Upper lobe of left lung (tissue), 4 donors: ENCODE data around the gene EGF.

Experiments used
- CTCF ChIP-seq, 6 experiments: fragments of 450-650 bp in 4 of 6; fragments of 200-600 bp in 2 of 6; sonication (generic) in 2 of 6; IDR thresholded peaks; one replicate each; pipeline ENCODE4 v1.5.1; 2016 to 2019; ENCODE audit warnings: antibody characterized with exemption in 6 of 6
- EP300 ChIP-seq, 4 donors: sonication (generic); formaldehyde crosslinking; IDR thresholded peaks; one replicate each; pipeline ENCODE4 v1.5.1; 2017; ENCODE audit warnings: antibody characterized with exemption in 4 of 4, control low read depth in 2 of 4
- POLR2A ChIP-seq, 4 donors: fragments of 450-650 bp; IDR thresholded peaks; one replicate each; pipeline ENCODE4 v1.5.1; 2016 to 2017; ENCODE audit warnings: antibody characterized with exemption in 4 of 4, mild to moderate bottlenecking in 2 of 4

DNA sequence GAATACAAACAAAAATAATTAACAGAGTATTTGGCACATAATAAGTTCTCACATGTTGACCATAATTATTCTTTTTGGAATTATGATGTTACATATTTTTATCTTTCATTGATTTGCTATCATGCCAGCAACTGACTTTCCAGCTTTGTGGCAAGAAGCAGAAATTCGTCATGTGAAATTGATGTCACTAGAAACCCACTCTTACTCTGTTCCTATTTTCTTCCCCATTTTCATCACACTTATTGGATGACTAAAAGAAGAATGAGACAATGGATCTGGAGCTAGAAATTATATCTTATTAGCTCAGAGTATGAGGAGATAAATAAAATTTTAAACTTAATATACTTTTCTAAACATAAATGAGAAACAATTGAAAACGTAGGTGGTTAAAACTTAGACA is 31.9 kb downstream of the EGF start:
- TF ChIP-seq CTCF (IDR thresholded peaks at IDR 0.05) (no peak), POLR2A (IDR thresholded peaks at IDR 0.05) (no peak), EP300 (IDR thresholded peaks at IDR 0.05) (no peak)
